ENCODE data around the gene GALNT16. TPM values are rescaled to one million over a fixed set of nuclear protein-coding genes. Genes with fewer than 3 reads are reported as not detected.

Gene GALNT16
- total RNA-seq, 2 experiments from 2014 or later: 0.09 TPM; not detected in 1

DNA sequence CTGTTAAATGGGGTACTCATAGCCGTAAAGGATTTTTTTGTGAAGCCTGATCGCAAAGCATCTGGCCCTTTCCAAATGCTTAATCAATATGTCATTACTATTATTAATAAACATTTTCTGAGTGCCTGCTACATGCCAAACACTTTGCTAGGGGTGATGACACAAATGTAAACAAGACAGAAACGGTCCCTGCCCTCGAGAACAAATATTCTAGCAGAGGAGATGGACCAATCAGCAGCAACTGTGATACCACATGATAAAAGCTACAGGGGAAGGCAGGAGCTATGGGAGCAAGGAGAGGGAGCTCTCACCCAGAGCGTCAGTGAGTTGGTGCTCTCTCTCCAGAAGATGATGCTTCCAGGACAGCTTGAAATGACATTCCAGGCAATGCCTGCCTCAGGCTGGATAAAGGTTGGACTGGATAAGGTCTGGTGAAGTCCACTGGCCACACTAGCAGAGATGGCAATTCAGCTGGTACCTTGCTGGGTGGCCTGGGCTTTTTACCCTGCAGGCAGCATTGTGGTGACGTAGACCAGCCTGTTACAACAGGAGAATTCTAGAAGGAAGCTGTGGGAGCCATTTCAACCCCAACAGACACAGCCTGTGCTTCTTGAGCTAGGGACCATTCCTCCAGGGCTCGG lies 97.1 kb downstream of the GALNT16 start:
- TF ChIP-seq, protein P1, sequence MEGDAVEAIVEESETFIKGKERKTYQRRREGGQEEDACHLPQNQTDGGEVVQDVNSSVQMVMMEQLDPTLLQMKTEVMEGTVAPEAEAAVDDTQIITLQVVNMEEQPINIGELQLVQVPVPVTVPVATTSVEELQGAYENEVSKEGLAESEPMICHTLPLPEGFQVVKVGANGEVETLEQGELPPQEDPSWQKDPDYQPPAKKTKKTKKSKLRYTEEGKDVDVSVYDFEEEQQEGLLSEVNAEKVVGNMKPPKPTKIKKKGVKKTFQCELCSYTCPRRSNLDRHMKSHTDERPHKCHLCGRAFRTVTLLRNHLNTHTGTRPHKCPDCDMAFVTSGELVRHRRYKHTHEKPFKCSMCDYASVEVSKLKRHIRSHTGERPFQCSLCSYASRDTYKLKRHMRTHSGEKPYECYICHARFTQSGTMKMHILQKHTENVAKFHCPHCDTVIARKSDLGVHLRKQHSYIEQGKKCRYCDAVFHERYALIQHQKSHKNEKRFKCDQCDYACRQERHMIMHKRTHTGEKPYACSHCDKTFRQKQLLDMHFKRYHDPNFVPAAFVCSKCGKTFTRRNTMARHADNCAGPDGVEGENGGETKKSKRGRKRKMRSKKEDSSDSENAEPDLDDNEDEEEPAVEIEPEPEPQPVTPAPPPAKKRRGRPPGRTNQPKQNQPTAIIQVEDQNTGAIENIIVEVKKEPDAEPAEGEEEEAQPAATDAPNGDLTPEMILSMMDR (conservative IDR thresholded peaks at IDR 0.05; ENCODE audit: low read length): no peak
- TF ChIP-seq EZH2phosphoT487 (IDR thresholded peaks at IDR 0.05; ENCODE audit: borderline replicate concordance, low read depth, low read length): no peak
- H3K9me2 ChIP-seq (ENCODE audit: insufficient read depth, low read length): no peaks in the 10 kb centered on the region
- H3K79me2 ChIP-seq (ENCODE audit: insufficient read depth, low read depth, low read length): no peaks in the 10 kb centered on the region
- H3K4me1 ChIP-seq (ENCODE audit: insufficient read depth, low read length, poor library complexity, severe bottlenecking): peaks cover 33% of the 10 kb centered on the region
- H3K4me3 ChIP-seq (ENCODE audit: low read depth, low read length, poor library complexity, severe bottlenecking): no peak overlapping the region
- no TSS peak for BruUV-seq (replicated peaks)
- H3K9me3 ChIP-seq (ENCODE audit: low read length): no peaks in the 10 kb centered on the region
- H2AFZ ChIP-seq (ENCODE audit: low read length): no peak overlapping the region
- ChIA-PET POLR2A (no interaction called here), CTCF (ENCODE audit: unreplicated experiment) (no interaction called here)
- H3K27ac ChIP-seq (ENCODE audit: low read depth, low read length, poor library complexity, severe bottlenecking): no peak overlapping the region
- intact Hi-C loops (cut with micrococcal nuclease; ENCODE audit: unreplicated experiment): no loop called here
- H4K20me1 ChIP-seq (ENCODE audit: insufficient read depth, low read length): no peaks in the 10 kb centered on the region
- no peak overlapping the region for H3K4me2 ChIP-seq (ENCODE audit: low read length)
- DNase-seq (ENCODE audit: low spot score): no peak
- H3K36me3 ChIP-seq (ENCODE audit: insufficient read depth, low read length): no peaks in the 10 kb centered on the region

DNA sequence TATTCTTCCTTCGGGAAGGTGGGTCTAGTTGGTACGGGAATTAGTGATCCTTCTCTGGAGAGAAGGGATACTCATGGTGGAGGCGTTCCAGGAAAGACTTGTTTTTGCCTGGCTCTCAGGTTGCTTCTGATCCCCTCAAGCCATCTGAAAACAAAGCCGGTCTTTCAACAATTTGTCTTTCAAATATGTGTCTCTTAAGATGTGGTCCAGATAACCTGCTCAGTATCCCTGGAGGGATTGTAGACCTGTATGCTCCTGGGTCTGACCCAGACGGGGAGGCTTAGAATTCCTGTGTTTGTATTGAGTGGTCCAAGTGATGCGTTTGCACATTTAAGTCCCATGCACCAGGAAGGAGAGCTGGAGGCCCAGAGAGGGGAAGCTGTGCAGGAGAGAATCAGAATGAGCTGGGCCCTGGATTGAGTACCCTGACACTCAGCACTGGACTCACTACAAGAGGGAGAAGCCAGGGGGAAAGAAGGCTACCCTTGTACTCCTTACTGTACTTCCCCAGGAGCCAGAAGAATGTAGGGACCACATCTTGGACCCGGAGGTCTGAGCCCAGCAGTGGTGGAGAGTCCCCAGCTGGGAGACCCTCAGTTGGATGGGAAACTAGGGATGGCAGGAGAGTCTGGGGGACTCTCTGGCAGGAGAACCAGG lies 97.7 kb downstream of the GALNT16 start:
- H4K20me1 ChIP-seq (ENCODE audit: insufficient read depth, low read length): no peaks in the 10 kb centered on the region
- intact Hi-C loops (cut with micrococcal nuclease; ENCODE audit: unreplicated experiment): no loop called here
- no TSS peak for BruUV-seq (replicated peaks)
- no peak overlapping the region for H3K4me2 ChIP-seq (ENCODE audit: low read length)
- no peak overlapping the region for H3K27ac ChIP-seq (ENCODE audit: low read depth, low read length, poor library complexity, severe bottlenecking)
- POLR2A ChIA-PET: interaction anchor here (0.5 to 1.0 kb wide), 2 partner anchors 9 to 1949 kb away, joined by 3 read pairs; no protein-coding TSS in a partner anchor
- H3K9me3 ChIP-seq (ENCODE audit: low read length): no peaks in the 10 kb centered on the region
- DNase-seq (ENCODE audit: low spot score): no peak
- H3K36me3 ChIP-seq (ENCODE audit: insufficient read depth, low read length): no peaks in the 10 kb centered on the region
- no peak for TF ChIP-seq EZH2phosphoT487 (IDR thresholded peaks at IDR 0.05; ENCODE audit: borderline replicate concordance, low read depth, low read length)
- TF ChIP-seq, protein P1 (conservative IDR thresholded peaks at IDR 0.05; ENCODE audit: low read length): no peak
- no peaks in the 10 kb centered on the region for H3K79me2 ChIP-seq (ENCODE audit: insufficient read depth, low read depth, low read length)
- CTCF ChIA-PET (ENCODE audit: unreplicated experiment): no interaction called here
- peaks cover 33% of the 10 kb centered on the region for H3K4me1 ChIP-seq (ENCODE audit: insufficient read depth, low read length, poor library complexity, severe bottlenecking)
- no peaks in the 10 kb centered on the region for H3K9me2 ChIP-seq (ENCODE audit: insufficient read depth, low read length)
- H3K4me3 ChIP-seq (ENCODE audit: low read depth, low read length, poor library complexity, severe bottlenecking): no peak overlapping the region
- no peak overlapping the region for H2AFZ ChIP-seq (ENCODE audit: low read length)

Measured in OCI-LY7 (cell line).